ENCODE data around the gene EYA2. TPM values are rescaled to one million over a fixed set of nuclear protein-coding genes. Genes with fewer than 3 reads are reported as not detected.

The EYA2 gene
- total RNA-seq, 2 experiments from 2014 or later = not detected

DNA sequence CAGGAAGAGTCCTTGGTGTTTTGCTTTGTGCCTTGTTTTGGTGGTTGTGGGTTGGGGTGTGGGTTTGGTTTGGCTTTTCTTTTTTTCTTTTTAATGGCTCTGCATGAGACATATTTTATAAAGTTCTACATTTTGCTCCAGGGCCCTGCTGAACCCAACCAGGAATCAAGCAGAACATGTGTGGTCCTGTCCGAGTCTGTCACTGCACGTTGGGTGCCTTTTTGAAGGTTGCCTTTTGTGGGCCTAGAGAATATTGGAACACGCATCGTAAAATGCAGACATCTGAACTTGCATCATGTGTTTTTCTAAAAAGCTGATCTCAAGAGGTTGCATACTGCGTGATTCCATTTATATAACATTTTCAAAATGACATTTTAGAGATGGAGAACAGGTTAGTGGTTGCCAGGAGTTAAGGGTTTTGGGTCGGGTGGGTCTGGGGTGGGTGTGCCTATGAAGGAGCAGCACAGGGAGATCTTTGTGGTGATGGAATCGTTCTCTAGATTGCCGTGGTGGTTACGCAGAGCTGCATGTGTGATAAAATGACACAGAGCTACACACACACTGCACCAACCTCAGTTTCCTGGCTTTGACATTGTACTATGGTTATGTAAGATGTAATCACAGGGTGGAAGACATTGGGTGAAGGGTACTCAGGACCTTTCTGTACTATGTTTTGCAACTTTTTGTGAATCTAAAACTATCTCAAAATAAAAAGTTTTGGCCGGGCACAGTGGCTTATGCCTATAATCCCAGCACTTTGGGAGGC is 80.2 kb downstream of the EYA2 start:
- CTCF ChIA-PET = no interaction called here
- POLR2A ChIA-PET = no interaction called here
- Mint-ChIP-seq H3K36me3 (ENCODE audit: low read depth) (no peaks in the 10 kb centered on the region), H3K27me3 (peaks cover 35% of the 10 kb centered on the region), H3K9me3 (no peaks in the 10 kb centered on the region), H3K27ac (no peak overlapping the region), H3K4me3 (no peak overlapping the region), H3K4me1 (ENCODE audit: low read depth) (peaks cover 6% of the 10 kb centered on the region)
- no peak for ATAC-seq
- TF ChIP-seq, protein P1, sequence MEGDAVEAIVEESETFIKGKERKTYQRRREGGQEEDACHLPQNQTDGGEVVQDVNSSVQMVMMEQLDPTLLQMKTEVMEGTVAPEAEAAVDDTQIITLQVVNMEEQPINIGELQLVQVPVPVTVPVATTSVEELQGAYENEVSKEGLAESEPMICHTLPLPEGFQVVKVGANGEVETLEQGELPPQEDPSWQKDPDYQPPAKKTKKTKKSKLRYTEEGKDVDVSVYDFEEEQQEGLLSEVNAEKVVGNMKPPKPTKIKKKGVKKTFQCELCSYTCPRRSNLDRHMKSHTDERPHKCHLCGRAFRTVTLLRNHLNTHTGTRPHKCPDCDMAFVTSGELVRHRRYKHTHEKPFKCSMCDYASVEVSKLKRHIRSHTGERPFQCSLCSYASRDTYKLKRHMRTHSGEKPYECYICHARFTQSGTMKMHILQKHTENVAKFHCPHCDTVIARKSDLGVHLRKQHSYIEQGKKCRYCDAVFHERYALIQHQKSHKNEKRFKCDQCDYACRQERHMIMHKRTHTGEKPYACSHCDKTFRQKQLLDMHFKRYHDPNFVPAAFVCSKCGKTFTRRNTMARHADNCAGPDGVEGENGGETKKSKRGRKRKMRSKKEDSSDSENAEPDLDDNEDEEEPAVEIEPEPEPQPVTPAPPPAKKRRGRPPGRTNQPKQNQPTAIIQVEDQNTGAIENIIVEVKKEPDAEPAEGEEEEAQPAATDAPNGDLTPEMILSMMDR (IDR thresholded peaks at IDR 0.05) = no peak
- intact Hi-C loops (cut with micrococcal nuclease) = no loop called here
- DNase-seq = no peak

DNA sequence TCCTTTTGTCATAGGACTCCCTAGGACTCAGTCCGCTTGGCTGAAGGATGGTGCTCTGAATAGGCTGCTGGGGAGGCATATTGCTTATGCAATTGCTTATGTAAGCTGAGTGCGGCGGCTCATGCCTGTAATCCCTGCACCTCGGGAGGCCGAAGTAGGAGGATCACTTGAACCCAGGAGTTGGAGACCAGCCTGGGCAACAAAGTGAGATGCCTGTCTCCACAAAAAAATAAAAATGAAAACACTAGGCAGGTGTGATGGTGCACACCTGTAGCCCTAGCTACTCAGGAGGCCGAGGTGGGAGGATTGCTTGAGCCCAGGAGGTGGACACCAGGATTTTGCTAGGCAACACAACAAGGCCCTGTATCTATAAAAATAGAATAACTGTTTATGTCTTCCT is 81.3 kb downstream of the EYA2 start:
- Mint-ChIP-seq H3K9me3 (no peaks in the 10 kb centered on the region), H3K4me3 (no peak overlapping the region), H3K36me3 (ENCODE audit: low read depth) (no peaks in the 10 kb centered on the region), H3K27me3 (peaks cover 41% of the 10 kb centered on the region), H3K4me1 (ENCODE audit: low read depth) (peaks cover 6% of the 10 kb centered on the region), H3K27ac (no peak overlapping the region)
- DNase-seq = no peak
- CTCF ChIA-PET = no interaction called here
- POLR2A ChIA-PET = no interaction called here
- no peak for ATAC-seq
- intact Hi-C loops (cut with micrococcal nuclease) = no loop called here
- TF ChIP-seq, protein P1 (IDR thresholded peaks at IDR 0.05) = no peak

DNA sequence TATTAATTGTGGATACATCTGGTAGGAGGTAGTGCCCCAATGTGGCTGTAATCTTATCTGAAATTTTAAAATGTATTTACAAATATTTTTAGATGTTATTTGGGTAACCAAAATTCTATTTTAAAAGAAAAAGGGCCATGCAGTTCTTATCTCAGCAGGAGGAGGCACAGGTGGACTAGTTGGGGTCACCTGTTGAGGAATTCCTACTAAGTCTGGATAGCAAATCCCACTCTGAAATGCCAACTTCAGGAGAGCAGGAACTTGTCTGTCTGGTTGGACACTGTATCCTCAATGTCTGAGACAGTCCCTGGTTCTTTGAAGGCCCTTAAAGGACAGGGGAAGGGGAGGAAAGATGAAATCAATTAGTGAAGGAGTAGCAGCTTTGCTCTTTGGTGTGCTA is 82.6 kb downstream of the EYA2 start:
- Mint-ChIP-seq H3K4me1 (ENCODE audit: low read depth) (peaks cover 6% of the 10 kb centered on the region), H3K36me3 (ENCODE audit: low read depth) (no peaks in the 10 kb centered on the region), H3K27me3 (peaks cover 39% of the 10 kb centered on the region), H3K9me3 (peaks cover 2% of the 10 kb centered on the region), H3K27ac (no peak overlapping the region), H3K4me3 (no peak overlapping the region)
- ATAC-seq (no peak), DNase-seq (no peak)
- CTCF ChIA-PET = no interaction called here
- intact Hi-C loops (cut with micrococcal nuclease) = no loop called here
- TF ChIP-seq, protein P1 (IDR thresholded peaks at IDR 0.05) = no peak
- POLR2A ChIA-PET = no interaction called here

DNA sequence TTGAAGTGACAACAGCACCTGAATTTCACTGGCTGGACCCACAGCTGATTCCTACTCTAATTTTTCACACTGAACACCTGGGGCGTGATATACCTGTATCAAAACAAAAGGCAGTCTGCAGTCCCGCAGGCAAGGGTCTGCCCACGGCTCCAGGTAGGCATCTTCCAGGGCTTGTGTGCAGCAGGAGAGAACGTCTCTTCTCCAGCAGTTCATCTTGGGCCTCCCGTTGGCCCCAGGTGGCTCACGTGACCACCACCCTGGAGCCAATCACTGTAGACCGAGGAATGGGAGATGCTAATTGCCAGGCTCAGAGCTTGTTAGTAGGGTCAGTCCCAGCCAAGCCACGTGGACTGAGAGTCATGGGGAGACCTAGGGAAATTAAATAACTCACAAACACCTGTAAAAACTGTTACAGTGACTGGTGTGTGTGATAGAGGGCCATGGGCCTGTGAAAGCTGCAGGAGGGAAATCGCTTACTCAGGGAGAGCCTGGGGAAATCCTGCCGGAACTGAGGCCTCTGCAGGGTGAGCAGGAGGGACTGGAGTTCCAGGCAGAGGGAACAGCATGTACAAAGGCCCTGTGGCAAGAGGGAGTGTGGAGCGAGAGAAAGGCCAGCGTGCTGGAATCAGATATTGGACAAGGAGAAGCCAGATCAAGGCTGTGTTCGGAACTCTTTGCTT is 83.4 kb downstream of the EYA2 start:
- ChIA-PET CTCF (no interaction called here), POLR2A (no interaction called here)
- Mint-ChIP-seq H3K27ac (no peak overlapping the region), H3K4me3 (no peak overlapping the region), H3K4me1 (ENCODE audit: low read depth) (peaks cover 6% of the 10 kb centered on the region), H3K9me3 (peaks cover 6% of the 10 kb centered on the region), H3K27me3 (peaks cover 41% of the 10 kb centered on the region), H3K36me3 (ENCODE audit: low read depth) (no peaks in the 10 kb centered on the region)
- DNase-seq = no peak
- intact Hi-C loops (cut with micrococcal nuclease) = no loop called here
- ATAC-seq = no peak
- TF ChIP-seq, protein P1 (IDR thresholded peaks at IDR 0.05) = no peak

DNA sequence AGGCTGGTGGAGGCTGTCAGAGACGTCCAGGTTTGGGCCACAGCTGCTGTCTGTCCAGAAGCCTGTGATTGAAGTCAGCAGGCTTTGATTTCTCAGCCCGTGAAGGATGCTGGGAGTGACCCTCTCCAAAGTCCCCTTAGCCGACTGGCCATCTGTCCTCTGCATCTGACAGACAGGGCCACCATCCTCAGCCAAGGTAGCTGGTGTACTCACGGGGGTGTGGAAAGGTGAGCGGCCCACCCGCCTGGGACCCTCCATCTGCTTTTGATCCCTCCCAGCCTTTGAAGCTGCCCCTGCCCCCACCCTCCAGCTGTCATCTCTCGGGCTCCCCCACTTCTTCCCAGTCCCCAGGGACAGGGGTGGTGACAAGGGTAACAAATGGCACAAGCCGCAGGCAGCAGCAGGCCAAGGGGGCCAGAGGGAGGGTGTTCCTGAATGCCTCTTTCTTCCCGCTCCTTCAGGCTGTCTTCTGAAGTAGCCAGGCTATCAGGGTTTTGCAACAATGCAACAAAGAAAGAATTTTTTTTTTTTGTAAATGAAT is 84.4 kb downstream of the EYA2 start:
- ATAC-seq (no peak), DNase-seq (no peak)
- POLR2A ChIA-PET = interaction anchor here (0.6 kb wide), 1 partner anchor 571 kb away, joined by 3 read pairs; no protein-coding TSS in a partner anchor
- H3K36me3 Mint-ChIP-seq (ENCODE audit: low read depth) = no peaks in the 10 kb centered on the region
- peaks cover 6% of the 10 kb centered on the region for H3K4me1 Mint-ChIP-seq (ENCODE audit: low read depth)
- H3K27ac Mint-ChIP-seq = no peak overlapping the region
- H3K9me3 Mint-ChIP-seq = peaks cover 14% of the 10 kb centered on the region
- TF ChIP-seq, protein P1 (IDR thresholded peaks at IDR 0.05) = no peak
- CTCF ChIA-PET = interaction anchor here (1.0 to 1.9 kb wide), 2 partner anchors 11 to 97 kb away, joined by 3 to 4 read pairs; no protein-coding TSS in a partner anchor
- H3K4me3 Mint-ChIP-seq = no peak overlapping the region
- intact Hi-C loops (cut with micrococcal nuclease) = no loop called here
- H3K27me3 Mint-ChIP-seq = peaks cover 42% of the 10 kb centered on the region
